GM21447 (cell line): ENCODE data around the gene ODAD3.
A peak's percentile ranks its signal among the peaks of the same experiment; 100 is the strongest.

Experiments used
- ATAC-seq: cut with Tn5 transposase; IDR thresholded peaks from one replicate; pipeline ENCODE4 v1.9.1; 2021; ENCODE audit not compliant: unreplicated experiment

Gene ODAD3

GRCh38 chr19:11377756-11378155 is 57.2 kb downstream of the ODAD3 start:
- ATAC-seq = no peak

- no peak for ATAC-seq
Observed at GRCh38 chr19:11377237-11377636, 57.7 kb downstream of the ODAD3 start.

DNA sequence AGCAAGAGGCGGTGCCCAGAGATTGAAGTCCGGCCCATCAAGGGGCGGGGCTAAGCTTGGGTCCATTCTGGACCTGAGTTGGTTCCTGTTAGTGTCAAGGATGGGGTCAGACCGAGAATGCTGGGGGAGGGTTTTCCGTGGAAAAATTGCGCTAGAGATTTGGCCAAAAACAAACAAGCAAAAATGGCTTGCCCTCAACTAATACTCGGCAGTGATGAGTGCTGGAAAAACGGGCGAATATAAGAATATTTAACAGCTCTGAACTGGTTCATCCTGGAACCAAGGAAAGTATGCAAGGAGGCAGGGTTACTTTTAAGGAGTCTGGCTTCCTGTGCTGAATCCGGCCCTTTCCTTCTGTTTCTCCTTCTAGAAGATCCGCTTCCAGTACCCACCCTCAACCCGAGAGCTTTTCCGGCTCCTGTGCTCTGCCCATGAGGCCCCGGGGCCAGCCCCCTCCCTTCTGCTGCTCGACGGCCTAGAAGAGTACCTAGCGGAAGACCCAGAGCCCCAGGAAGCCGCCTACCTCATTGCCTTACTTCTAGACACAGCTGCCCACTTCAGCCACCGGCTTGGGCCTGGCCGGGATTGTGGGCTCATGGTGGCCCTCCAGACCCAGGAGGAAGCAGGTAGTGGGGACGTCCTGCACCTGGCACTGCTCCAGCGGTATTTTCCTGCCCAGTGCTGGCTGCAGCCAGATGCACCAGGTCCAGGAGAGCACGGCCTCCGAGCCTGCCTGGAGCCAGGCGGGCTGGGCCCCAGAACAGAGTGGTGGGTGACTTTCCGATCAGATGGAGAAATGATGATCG is 59.6 kb downstream of the ODAD3 start:
- ATAC-seq = no peak

DNA sequence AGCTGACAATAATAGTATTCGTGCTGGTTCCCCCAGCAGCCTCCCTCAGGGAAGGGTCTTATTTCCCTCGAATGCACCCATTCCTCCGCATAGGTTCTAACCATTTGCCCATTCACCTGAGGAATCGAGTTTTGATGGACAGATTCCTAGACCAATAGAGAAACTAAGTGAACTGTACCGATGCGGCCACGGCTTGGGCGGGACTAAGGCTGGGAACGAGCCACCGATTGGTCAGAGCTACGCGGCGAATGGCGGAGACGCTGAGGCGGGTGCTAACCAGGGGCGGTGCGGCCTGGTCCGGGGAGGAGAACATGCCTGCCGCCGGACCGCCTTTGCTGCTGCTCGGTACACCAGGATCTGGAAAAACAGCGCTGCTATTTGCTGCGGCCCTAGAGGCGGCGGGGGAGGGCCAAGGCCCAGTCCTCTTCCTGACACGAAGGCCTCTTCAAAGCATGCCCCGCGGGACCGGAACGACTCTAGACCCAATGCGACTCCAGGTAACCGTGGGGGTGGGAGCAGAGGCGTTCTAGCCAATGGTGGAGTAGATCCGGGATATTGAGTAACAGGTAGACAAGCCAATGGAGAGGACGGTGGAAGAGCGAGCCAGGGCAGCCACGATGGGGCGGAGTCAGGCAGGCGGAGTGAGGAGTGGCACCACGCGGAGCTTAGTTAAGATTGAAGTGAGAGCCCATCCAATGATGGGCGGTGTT is 60.3 kb downstream of the ODAD3 start, which contains the start of gene SWSAP1:
Gene SWSAP1 (plus strand): TSS at position 234 of the 710 bp plus-strand sequence. CDS start 15 bp downstream, at position 249.
- peak; percentile 87 for ATAC-seq

DNA sequence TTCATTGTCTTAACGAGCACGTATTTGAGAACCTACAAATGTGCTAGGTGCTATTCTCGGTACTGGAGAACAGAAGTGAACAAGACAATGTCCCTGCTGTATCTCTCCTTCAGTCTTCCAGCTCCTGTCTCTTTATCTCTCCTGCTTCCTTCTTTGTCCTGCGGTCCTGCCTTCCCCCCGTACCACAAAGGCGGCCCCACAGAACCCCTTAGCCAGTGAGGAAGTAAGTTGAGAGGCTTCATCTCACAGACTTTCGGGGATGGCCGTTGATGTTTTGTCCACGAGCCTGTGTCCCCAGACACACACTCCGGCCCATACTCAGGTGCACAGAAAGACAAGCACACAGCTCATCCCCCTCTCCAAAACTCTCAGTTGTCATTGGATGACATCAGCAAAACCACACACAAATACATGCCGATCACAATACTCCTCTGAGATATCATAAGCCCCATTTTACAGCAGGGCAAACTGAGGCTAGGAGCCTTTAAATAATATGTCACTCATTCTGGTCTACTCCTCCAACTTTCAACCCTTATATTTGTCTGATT is 61.0 kb downstream of the ODAD3 start:
- no peak for ATAC-seq

DNA sequence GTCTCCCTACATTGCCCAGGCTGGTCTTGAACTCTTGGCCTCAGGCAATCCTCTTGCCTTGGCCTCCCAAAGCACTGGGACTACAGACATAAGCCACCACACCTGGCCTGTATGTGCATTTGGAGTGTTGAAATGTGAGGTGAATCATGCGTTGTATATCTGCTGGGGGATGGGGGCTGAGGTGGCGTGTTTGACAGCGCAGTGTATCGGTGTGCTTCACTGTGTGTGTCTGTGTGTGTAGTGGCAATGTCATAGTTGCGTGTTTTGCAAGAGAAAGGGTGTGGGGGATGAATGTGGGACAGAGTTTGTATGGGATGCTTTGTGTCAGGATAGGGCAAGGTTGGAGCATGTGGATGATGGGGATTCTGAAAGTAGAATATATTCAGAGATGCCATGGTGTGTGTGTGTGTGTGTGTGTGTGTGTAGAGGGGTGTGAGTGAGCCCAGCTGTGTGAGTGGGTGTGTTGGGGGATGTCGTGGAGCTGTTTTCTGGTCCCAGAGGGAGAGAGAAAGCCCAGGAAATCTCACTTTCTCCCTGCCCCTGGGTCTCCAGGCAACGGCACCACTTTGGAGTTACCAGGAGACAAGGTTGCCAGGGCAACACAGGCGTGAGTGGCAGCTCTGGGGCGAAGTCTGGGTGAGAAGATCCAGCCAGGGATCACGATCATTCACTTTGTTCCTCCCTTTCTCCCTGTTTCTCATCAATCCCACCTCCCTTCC is 61.6 kb downstream of the ODAD3 start:
- ATAC-seq = no peak

GRCh38 chr19:11370744-11371143 is 64.2 kb downstream of the ODAD3 start:
- no peak for ATAC-seq
